Prostate gland (tissue), 2 donors: ENCODE results near the gene LRRC14B.

Experiments used
- CTCF ChIP-seq, 4 experiments: fragments of 200-600 bp in 2 of 4; fragments of 450-650 bp in 2 of 4; sonication (generic) in 2 of 4; IDR thresholded peaks; 1 replicate in 3 of 4; 2 replicates in 1 of 4; pipeline ENCODE4 v1.5.1; 2016 to 2019; ENCODE audit warnings: antibody characterized with exemption in 4 of 4, mild to moderate bottlenecking in 2 of 4, moderate library complexity in 2 of 4
- POLR2A ChIP-seq: fragments of 450-650 bp; IDR thresholded peaks from one replicate; pipeline ENCODE4 v1.6.1; 2016; ENCODE audit warnings: antibody characterized with exemption, mild to moderate bottlenecking
- POLR2AphosphoS5 ChIP-seq: sonication (generic); formaldehyde crosslinking; IDR thresholded peaks from one replicate; pipeline ENCODE4 v1.6.1; 2017; ENCODE audit warnings: antibody characterized with exemption

- TF ChIP-seq POLR2A (no peak), CTCF (IDR thresholded peaks at IDR 0.05) (no peak), POLR2AphosphoS5 (no peak)
Observed at GRCh38 chr5:198516-199196, 7.4 kb downstream of the LRRC14B start.
